DOHH2 (cell line): ENCODE data around the gene TSPAN11.

Experiments
- H3F3A ChIP-seq: fragments of 200-600 bp; sonication (generic), shearing (Covaris generic); 2 replicates; pipeline ENCODE4 v1.6.0; 2016; ENCODE audit warnings: antibody characterized with exemption, mild to moderate bottlenecking; ENCODE audit not compliant: control insufficient read depth, insufficient read depth
- H3K27ac ChIP-seq: fragments of 200-600 bp; sonication (generic); 2 replicates; pipeline ENCODE4 v1.5.1; 2014; ENCODE audit warnings: low read depth, mild to moderate bottlenecking, low read length, moderate library complexity
- H3K27me3 ChIP-seq: fragments of 200-600 bp; sonication (generic); 2 replicates; pipeline ENCODE4 v1.6.1; 2014; ENCODE audit warnings: mild to moderate bottlenecking, low read length, mixed read lengths; ENCODE audit not compliant: control insufficient read depth
- H3K36me3 ChIP-seq: fragments of 200-600 bp; sonication (generic); 2 replicates; pipeline ENCODE4 v1.6.1; 2014; ENCODE audit warnings: mild to moderate bottlenecking, low read length, moderate library complexity, mixed read lengths; ENCODE audit not compliant: control insufficient read depth
- H3K4me1 ChIP-seq: fragments of 200-600 bp; sonication (generic); 2 replicates; pipeline ENCODE4 v1.6.1; 2014; ENCODE audit warnings: mild to moderate bottlenecking, low read length, mixed read lengths; ENCODE audit not compliant: control insufficient read depth
- H3K4me2 ChIP-seq: fragments of 200-600 bp; sonication (generic); 2 replicates; pipeline ENCODE4 v1.6.0; 2014; ENCODE audit warnings: mild to moderate bottlenecking, low read length, moderate library complexity
- H3K4me3 ChIP-seq: fragments of 200-600 bp; sonication (generic); 2 replicates; pipeline ENCODE4 v1.5.1; 2014; ENCODE audit warnings: mild to moderate bottlenecking, low read length, mixed read lengths
- H3K79me2 ChIP-seq: fragments of 200-600 bp; sonication (generic); 2 replicates; pipeline ENCODE4 v1.6.1; 2014; ENCODE audit warnings: mild to moderate bottlenecking, low read length, mixed read lengths; ENCODE audit not compliant: control insufficient read depth
- H3K9me2 ChIP-seq: fragments of 200-600 bp; sonication (generic); replicated peaks from 2 replicates; pipeline ENCODE4 v1.6.1; 2014; ENCODE audit warnings: mild to moderate bottlenecking, low read length, mixed read lengths; ENCODE audit not compliant: control insufficient read depth
- H3K9me3 ChIP-seq: fragments of 200-600 bp; sonication (generic); 2 replicates; pipeline ENCODE4 v1.6.1; 2014; ENCODE audit warnings: antibody characterized with exemption, low read length, mixed read lengths; ENCODE audit not compliant: control insufficient read depth, insufficient read depth
- H4K20me1 ChIP-seq: fragments of 200-600 bp; sonication (generic); 2 replicates; pipeline ENCODE4 v1.6.0; 2014; ENCODE audit warnings: low read depth, mild to moderate bottlenecking, antibody characterized with exemption, low read length, moderate library complexity; ENCODE audit not compliant: control insufficient read depth, insufficient read depth
- EZH2phosphoT487 ChIP-seq: fragments of 200-600 bp; sonication (generic); IDR thresholded peaks from 2 replicates; pipeline ENCODE4 v1.6.1; 2017; ENCODE audit warnings: borderline replicate concordance, mild to moderate bottlenecking, antibody characterized with exemption, low read length, moderate library complexity, mixed read lengths
- TF ChIP-seq, protein P1 (sequence below): fragments of 200-600 bp; sonication (generic); IDR thresholded peaks from one replicate; pipeline ENCODE4 v1.5.1; 2014; ENCODE audit warnings: antibody characterized with exemption, mild to moderate bottlenecking, low read depth, low read length; ENCODE audit not compliant: poor library complexity, severe bottlenecking

TSPAN11 gene

GRCh38 chr12:30952015-30952414 lies 25.5 kb downstream of the TSPAN11 start:
- Histone ChIP-seq H3K27ac (no peak overlapping the region), H3K27me3 (no peaks in the 10 kb centered on the region), H3K9me3 (no peaks in the 10 kb centered on the region), H3F3A (no peaks in the 10 kb centered on the region), H3K4me3 (no peak overlapping the region), H3K9me2 (no peaks in the 10 kb centered on the region), H3K4me2 (no peak overlapping the region), H3K36me3 (no peaks in the 10 kb centered on the region), H3K4me1 (no peaks in the 10 kb centered on the region), H3K79me2 (no peaks in the 10 kb centered on the region), H4K20me1 (no peaks in the 10 kb centered on the region)
- no peak for TF ChIP-seq EZH2phosphoT487
- TF ChIP-seq, protein P1, sequence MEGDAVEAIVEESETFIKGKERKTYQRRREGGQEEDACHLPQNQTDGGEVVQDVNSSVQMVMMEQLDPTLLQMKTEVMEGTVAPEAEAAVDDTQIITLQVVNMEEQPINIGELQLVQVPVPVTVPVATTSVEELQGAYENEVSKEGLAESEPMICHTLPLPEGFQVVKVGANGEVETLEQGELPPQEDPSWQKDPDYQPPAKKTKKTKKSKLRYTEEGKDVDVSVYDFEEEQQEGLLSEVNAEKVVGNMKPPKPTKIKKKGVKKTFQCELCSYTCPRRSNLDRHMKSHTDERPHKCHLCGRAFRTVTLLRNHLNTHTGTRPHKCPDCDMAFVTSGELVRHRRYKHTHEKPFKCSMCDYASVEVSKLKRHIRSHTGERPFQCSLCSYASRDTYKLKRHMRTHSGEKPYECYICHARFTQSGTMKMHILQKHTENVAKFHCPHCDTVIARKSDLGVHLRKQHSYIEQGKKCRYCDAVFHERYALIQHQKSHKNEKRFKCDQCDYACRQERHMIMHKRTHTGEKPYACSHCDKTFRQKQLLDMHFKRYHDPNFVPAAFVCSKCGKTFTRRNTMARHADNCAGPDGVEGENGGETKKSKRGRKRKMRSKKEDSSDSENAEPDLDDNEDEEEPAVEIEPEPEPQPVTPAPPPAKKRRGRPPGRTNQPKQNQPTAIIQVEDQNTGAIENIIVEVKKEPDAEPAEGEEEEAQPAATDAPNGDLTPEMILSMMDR, result no peak

DNA sequence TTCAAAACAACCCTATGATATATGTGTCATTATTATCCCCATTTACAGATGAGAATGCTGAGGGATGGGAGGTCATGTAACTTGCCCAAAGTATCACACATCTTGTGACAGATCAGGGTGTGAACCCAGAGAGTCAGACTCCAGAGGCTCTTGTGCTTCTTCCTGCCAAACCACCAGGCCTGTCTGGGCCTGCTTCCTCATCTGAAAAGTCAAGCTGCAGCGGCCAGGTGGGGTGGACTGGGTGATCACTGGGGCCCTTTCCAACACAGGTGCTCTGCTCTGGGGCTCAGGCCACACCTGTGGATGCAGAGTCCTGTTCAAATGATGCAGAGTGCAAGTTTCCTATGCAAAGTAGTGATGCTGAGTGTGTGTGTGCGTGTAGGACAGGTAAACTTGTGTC lies 26.7 kb downstream of the TSPAN11 start:
- no peak overlapping the region for H3K27ac ChIP-seq
- H3K79me2 ChIP-seq, result no peaks in the 10 kb centered on the region
- H4K20me1 ChIP-seq, result no peaks in the 10 kb centered on the region
- no peaks in the 10 kb centered on the region for H3K4me1 ChIP-seq
- H3K4me2 ChIP-seq, result no peak overlapping the region
- H3K4me3 ChIP-seq, result no peak overlapping the region
- no peaks in the 10 kb centered on the region for H3K36me3 ChIP-seq
- TF ChIP-seq EZH2phosphoT487, result no peak
- TF ChIP-seq, protein P1, result no peak
- H3K9me2 ChIP-seq, result no peaks in the 10 kb centered on the region
- H3F3A ChIP-seq, result no peaks in the 10 kb centered on the region
- no peaks in the 10 kb centered on the region for H3K9me3 ChIP-seq
- no peaks in the 10 kb centered on the region for H3K27me3 ChIP-seq

- Histone ChIP-seq H3K27me3 (no peaks in the 10 kb centered on the region), H4K20me1 (no peaks in the 10 kb centered on the region), H3K4me1 (no peaks in the 10 kb centered on the region), H3F3A (no peaks in the 10 kb centered on the region), H3K9me2 (no peaks in the 10 kb centered on the region), H3K9me3 (no peaks in the 10 kb centered on the region), H3K36me3 (no peaks in the 10 kb centered on the region), H3K4me2 (no peak overlapping the region), H3K79me2 (no peaks in the 10 kb centered on the region), H3K27ac (no peak overlapping the region), H3K4me3 (no peak overlapping the region)
- TF ChIP-seq, protein P1, result no peak
- TF ChIP-seq EZH2phosphoT487, result no peak
These were observed 27.6 kb downstream of the TSPAN11 start for GRCh38 chr12:30953951-30954751.
